Bronchial epithelial cell (primary cell): Measurements from ENCODE around the gene COX5A. TPM values are rescaled to one million over a fixed set of nuclear protein-coding genes. Genes with fewer than 3 reads are reported as not detected.
"Not testable (repeated sequence)": the region's sequence is repeated elsewhere in the genome, so short reads cannot be mapped to it uniquely, and the experiment has no call there.

Experiments used
- DNase-seq: peaks from one replicate; pipeline ENCODE4 v3.0.0-alpha.2; 2010; ENCODE audit warnings: low read depth
- FAIRE-seq: peaks from 2 replicates; lab custom pipeline; 2011; peaks lifted over from hg19 to GRCh38; lab: Jason Lieb, UNC
- H3K27me3 ChIP-seq: 2 replicates; pipeline ENCODE4 v1.5.1; 2011; ENCODE audit warnings: low read length; ENCODE audit not compliant: control insufficient read depth, insufficient read depth
- H3K36me3 ChIP-seq: 2 replicates; pipeline ENCODE4 v1.5.1; 2011; ENCODE audit warnings: low read length; ENCODE audit not compliant: control insufficient read depth, insufficient read depth
- H3K4me3 ChIP-seq: 2 replicates; pipeline ENCODE4 v1.5.1; 2011; ENCODE audit warnings: mild to moderate bottlenecking, low read depth, low read length, control low read depth
- CTCF ChIP-seq: IDR thresholded peaks from 2 replicates; pipeline ENCODE4 v1.5.1; 2011; ENCODE audit warnings: mild to moderate bottlenecking, moderate library complexity, low read length, control low read depth, inconsistent platforms; ENCODE audit not compliant: insufficient read depth, severe bottlenecking
- total RNA-seq: library from RNA; depleted of rRNA; stranded (reverse); fragments of >200 nt; gene quantifications from 2 replicates; pipeline ENCODE4 v1.2.1, GENCODE V29; 2014

The COX5A gene
- total RNA-seq, 1 donor from 2014 or later = 66.6 TPM

GRCh38 chr15:74891469-74891868 lies 46.4 kb downstream of the COX5A start:
- Histone ChIP-seq H3K36me3 (peaks cover 11% of the 10 kb centered on the region), H3K27me3 (no peaks in the 10 kb centered on the region), H3K4me3 (no peak overlapping the region)
- DNase-seq = no peak
- FAIRE-seq = no peak
- no peak for TF ChIP-seq CTCF

GRCh38 chr15:74890665-74890960 lies 47.3 kb downstream of the COX5A start:
- TF ChIP-seq CTCF = no peak
- FAIRE-seq (no peak), DNase-seq (no peak)
- Histone ChIP-seq H3K4me3 (peak overlapping the region; percentile 75), H3K27me3 (no peaks in the 10 kb centered on the region), H3K36me3 (peaks cover 11% of the 10 kb centered on the region)

GRCh38 chr15:74889883-74890664 lies 47.8 kb downstream of the COX5A start, which contains the start of gene MPI:
Gene MPI (plus strand): TSS chr15:74890042. CDS start chr15:74890074, 32 bp downstream.
- no peak for FAIRE-seq
- TF ChIP-seq CTCF = no peak
- Histone ChIP-seq H3K36me3 (peaks cover 11% of the 10 kb centered on the region), H3K4me3 (peak within 1 kb of the TSS; percentile 75), H3K27me3 (no peaks in the 10 kb centered on the region)
- peak; percentile 63 for DNase-seq

GRCh38 chr15:74889390-74889882 lies 48.4 kb downstream of the COX5A start:
- FAIRE-seq = no peak
- no peak for TF ChIP-seq CTCF
- peaks cover 11% of the 10 kb centered on the region for H3K36me3 ChIP-seq
- no peaks in the 10 kb centered on the region for H3K27me3 ChIP-seq
- DNase-seq = peak; percentile 28
- H3K4me3 ChIP-seq = peak overlapping the region; percentile 75

GRCh38 chr15:74888716-74889115 lies 49.2 kb downstream of the COX5A start:
- no peak for DNase-seq
- Histone ChIP-seq H3K4me3 (no peak overlapping the region), H3K27me3 (no peaks in the 10 kb centered on the region), H3K36me3 (peaks cover 11% of the 10 kb centered on the region)
- no peak for FAIRE-seq
- no peak for TF ChIP-seq CTCF

- FAIRE-seq, H3K36me3 ChIP-seq, H3K27me3 ChIP-seq, DNase-seq, H3K4me3 ChIP-seq: not testable (repeated sequence)
These were observed 50.2 kb downstream of the COX5A start for GRCh38 chr15:74887537-74888193.
